PC-3 (cell line): ENCODE data around the gene ECE1. TPM values are rescaled to one million over a fixed set of nuclear protein-coding genes. Genes with fewer than 3 reads are reported as not detected.

Experiments
- ATAC-seq: fragments of 200-7000 bp; cut with Tn5 transposase; 2 replicates; pipeline ENCODE4 v1.9.1; 2020; ENCODE audit warnings: mild to moderate bottlenecking, moderate library complexity
- BruUV-seq: library from RNA; stranded (reverse); fragments of 400-500 nt; replicated peaks from 2 replicates; lab custom pipeline; 2021; lab: Mats Ljungman, UMichigan
- CTCF ChIA-PET: fragments of 300-600 bp; sonication (Branson Sonifier 250); formaldehyde crosslinking; loops from one replicate; lab custom pipeline; 2022; ENCODE audit warnings: antibody characterized with exemption; lab: Charles Lee
- POLR2A ChIA-PET: fragments of 300-600 bp; sonication (Branson Sonifier 250); formaldehyde crosslinking; loops from one replicate; lab custom pipeline; 2022; ENCODE audit warnings: antibody characterized with exemption; ENCODE audit not compliant: unreplicated experiment; lab: Charles Lee
- DNase-seq: peaks from one replicate; pipeline ENCODE4 v3.0.0-alpha.2; 2015
- H2AFZ ChIP-seq: fragments of 300-600 bp; sonication (generic); 2 replicates; pipeline ENCODE4 v1.6.0; 2016; ENCODE audit warnings: antibody characterized with exemption, low read length
- H3F3A ChIP-seq: fragments of 300-600 bp; sonication (generic); one replicate; pipeline ENCODE4 v1.6.0; 2017; ENCODE audit warnings: antibody characterized with exemption, low read length, control low read depth, mild to moderate bottlenecking; ENCODE audit not compliant: unreplicated experiment
- H3K27ac ChIP-seq: fragments of 300-600 bp; sonication (generic); 2 replicates; pipeline ENCODE4 v1.5.1; 2016; ENCODE audit warnings: mild to moderate bottlenecking, low read length
- H3K27me3 ChIP-seq: fragments of 300-600 bp; sonication (generic); 2 replicates; pipeline ENCODE4 v1.6.1; 2016; ENCODE audit warnings: low read length, mixed read lengths
- H3K36me3 ChIP-seq: fragments of 300-600 bp; sonication (generic); 2 replicates; pipeline ENCODE4 v1.6.1; 2016; ENCODE audit warnings: low read depth, mixed run types, low read length, mixed read lengths
- H3K4me1 ChIP-seq: fragments of 300-600 bp; sonication (generic); 2 replicates; pipeline ENCODE4 v1.5.1; 2016; ENCODE audit warnings: low read length; ENCODE audit not compliant: insufficient read depth
- H3K4me2 ChIP-seq: fragments of 300-600 bp; sonication (generic); 2 replicates; pipeline ENCODE4 v1.6.0; 2016; ENCODE audit warnings: low read length
- H3K4me3 ChIP-seq: fragments of 300-600 bp; sonication (generic); 2 replicates; pipeline ENCODE4 v1.5.1; 2016; ENCODE audit warnings: mild to moderate bottlenecking, low read length, mixed read lengths
- H3K79me2 ChIP-seq: fragments of 300-600 bp; sonication (generic); 2 replicates; pipeline ENCODE4 v1.6.1; 2017; ENCODE audit warnings: low read length, mixed read lengths
- H3K9ac ChIP-seq: fragments of 300-600 bp; sonication (generic); 2 replicates; pipeline ENCODE4 v1.6.0; 2016; ENCODE audit warnings: mild to moderate bottlenecking, low read length
- H3K9me2 ChIP-seq: fragments of 300-600 bp; sonication (generic); replicated peaks from 2 replicates; pipeline ENCODE4 v1.6.1; 2016; ENCODE audit warnings: mixed run types, low read length, mixed read lengths
- H3K9me3 ChIP-seq: fragments of 300-600 bp; sonication (generic); 2 replicates; pipeline ENCODE4 v1.6.1; 2016; ENCODE audit warnings: low read length, mixed read lengths
- H4K20me1 ChIP-seq: fragments of 300-600 bp; sonication (generic); 2 replicates; pipeline ENCODE4 v1.6.1; 2016; ENCODE audit warnings: low read length, mixed read lengths
- CTCF ChIP-seq: fragments of 300-600 bp; sonication (generic); conservative IDR thresholded peaks from 2 replicates; pipeline ENCODE4 v1.5.1; 2017; ENCODE audit warnings: antibody characterized with exemption, low read depth, mild to moderate bottlenecking, low read length
- EZH2 ChIP-seq: fragments of 300-600 bp; sonication (generic); IDR thresholded peaks from one replicate; pipeline ENCODE4 v1.6.1; 2017; ENCODE audit warnings: antibody characterized with exemption, mild to moderate bottlenecking, low read length; ENCODE audit not compliant: unreplicated experiment
- EZH2phosphoT487 ChIP-seq: fragments of 300-600 bp; sonication (generic); IDR thresholded peaks from 2 replicates; pipeline ENCODE4 v1.6.1; 2018; ENCODE audit warnings: mild to moderate bottlenecking, antibody characterized with exemption, low read length, borderline replicate concordance
- intact Hi-C: fragments of 100-400 bp; cut with micrococcal nuclease; formaldehyde crosslinking; loops from 2 replicates; pipeline ENCODE4 v1.9.0; 2023
- total RNA-seq: library from RNA; depleted of rRNA; stranded (reverse); fragments of >200 nt; gene quantifications from 2 replicates; pipeline ENCODE4 v1.2.3, GENCODE V29; 2014

The ECE1 gene
- total RNA-seq, 1 experiment from 2014 or later = 86.8 TPM

- no peak overlapping the region for H3K4me3 ChIP-seq
- H3K9me3 ChIP-seq = no peaks in the 10 kb centered on the region
- H3K79me2 ChIP-seq = peaks cover 17% of the 10 kb centered on the region
- peak overlapping the region; percentile 19 for H3K27ac ChIP-seq
- no peaks in the 10 kb centered on the region for H4K20me1 ChIP-seq
- no peaks in the 10 kb centered on the region for H3F3A ChIP-seq
- H3K27me3 ChIP-seq = no peaks in the 10 kb centered on the region
- no peaks in the 10 kb centered on the region for H3K9me2 ChIP-seq
- H3K4me1 ChIP-seq = peaks cover 35% of the 10 kb centered on the region
- no peak for TF ChIP-seq CTCF
- no peak for TF ChIP-seq EZH2
- no peak for TF ChIP-seq EZH2phosphoT487
- H2AFZ ChIP-seq = no peak overlapping the region
- no peaks in the 10 kb centered on the region for H3K36me3 ChIP-seq
- ChIA-PET POLR2A (no interaction called here), CTCF (interaction anchor here (0.5 kb wide), 1 partner anchor 59 kb away, joined by 3 read pairs; no protein-coding TSS in a partner anchor)
- DNase-seq (peak; percentile 19), ATAC-seq (no peak)
- H3K4me2 ChIP-seq = 0 out of 2 replicates have a peak overlapping the region, but pooled peaks have one; percentile 5
- intact Hi-C loops = loop anchor here (5.0 kb wide), 1 partner anchor 38 kb away; no protein-coding TSS in a partner anchor
- no peak overlapping the region for H3K9ac ChIP-seq
- no TSS peak for BruUV-seq
These were observed 4.2 kb upstream of the ECE1 start for GRCh38 chr1:21294266-21294989.

GRCh38 chr1:21293537-21294265 lies 3.4 kb upstream of the ECE1 start:
- Histone ChIP-seq H3K36me3 (no peaks in the 10 kb centered on the region), H3F3A (no peaks in the 10 kb centered on the region), H3K9ac (no peak overlapping the region), H3K9me3 (no peaks in the 10 kb centered on the region), H3K79me2 (peaks cover 24% of the 10 kb centered on the region), H3K4me3 (no peak overlapping the region), H3K4me2 (no peak overlapping the region), H2AFZ (no peak overlapping the region), H3K27me3 (no peaks in the 10 kb centered on the region), H3K9me2 (no peaks in the 10 kb centered on the region), H3K27ac (no peak overlapping the region), H4K20me1 (no peaks in the 10 kb centered on the region), H3K4me1 (peaks cover 31% of the 10 kb centered on the region)
- no peak for DNase-seq
- ATAC-seq = no peak
- intact Hi-C loops = loop anchor here (5.0 kb wide), 1 partner anchor 39 kb away; no protein-coding TSS in a partner anchor
- no peak for TF ChIP-seq EZH2
- TF ChIP-seq EZH2phosphoT487 = no peak
- no peak for TF ChIP-seq CTCF
- ChIA-PET POLR2A (no interaction called here), CTCF (no interaction called here)
- BruUV-seq = no TSS peak
